ENCODE data around the gene RFPL2. TPM values are rescaled to one million over a fixed set of nuclear protein-coding genes. Genes with fewer than 3 reads are reported as not detected.

RFPL2 gene
- total and polyA plus RNA-seq, 2 of the 13 experiments (the other 11 are each of a cell fraction or from before 2014, with no cell fraction given), result not detected

GRCh38 chr22:32222991-32223390 is 18.1 kb upstream of the RFPL2 start:
- no peak for DNase-seq (ENCODE audit: low spot score)
- in situ Hi-C loops (cut with HindIII; ENCODE audit: extremely low pct_ligation_motif_present, low pct_unique_long_range_greater_than_20kb) (no loop called here), intact Hi-C loops (cut with micrococcal nuclease; ENCODE audit: unreplicated experiment) (no loop called here)
- ATAC-seq, result no peak
- ChIA-PET CTCF (ENCODE audit: low intra/inter-chr PET ratio, low total read pairs) (no interaction called here), POLR2A (no interaction called here)
- no TSS peak for BruUV-seq (replicated peaks)
- Histone ChIP-seq H3K4me3 (replicated peaks in 1 of 3; ENCODE audit: insufficient read depth in 1 of 3, low read depth in 2 of 3, low read length in 3 of 3) (no peak overlapping the region), H3K27me3 (ENCODE audit: control insufficient read depth in 1 of 2, insufficient read depth in 2 of 2, low read length in 2 of 2) (peaks cover 0 to 1% of the 10 kb centered on the region in 2 experiments; a peak in 2 of 5 replicates), H3K27ac (ENCODE audit: extremely low read length, insufficient read depth, low read length) (no peak overlapping the region), H3K9me3 (ENCODE audit: low read length) (no peaks in the 10 kb centered on the region), H3K9ac (ENCODE audit: insufficient read depth, low read depth, low read length) (no peak overlapping the region), H2AFZ (ENCODE audit: low read length) (no peak overlapping the region), H3K4me2 (ENCODE audit: low read depth, low read length) (no peak overlapping the region), H3K4me1 (ENCODE audit: insufficient read depth, low read length) (no peaks in the 10 kb centered on the region), H3K79me2 (ENCODE audit: insufficient read depth, low read length) (no peaks in the 10 kb centered on the region), H4K20me1 (ENCODE audit: insufficient read depth, low read length) (no peaks in the 10 kb centered on the region), H3K36me3 (replicated peaks in 1 of 2; ENCODE audit: control insufficient read depth in 1 of 2, insufficient read depth in 2 of 2, low read length in 2 of 2) (no peaks in the 10 kb centered on the region)
- 39% methylated on average over 1 of the region's 1 CpG for WGBS (ENCODE audit: low lambda C conversion rate)
- FAIRE-seq, result no peak
- TF ChIP-seq FOXC1 (CRISPR knock-in tag; IDR thresholded peaks at IDR 0.05; ENCODE audit: borderline replicate concordance) (no peak), KAT2B (IDR thresholded peaks at IDR 0.05; ENCODE audit: borderline replicate concordance, low read depth, low read length) (no peak), KAT7 (CRISPR knock-in tag; IDR thresholded peaks at IDR 0.05; ENCODE audit: borderline replicate concordance) (no peak), ZNF704 (CRISPR knock-in tag; IDR thresholded peaks at IDR 0.05; ENCODE audit: borderline replicate concordance) (no peak), ZNF562 (CRISPR knock-in tag; IDR thresholded peaks at IDR 0.05; ENCODE audit: borderline replicate concordance) (no peak), EP300 (IDR thresholded peaks at IDR 0.05; ENCODE audit: low read depth in 2 of 2, low read length in 2 of 2) (no peak), EP300 (CRISPR knock-in tag; IDR thresholded peaks at IDR 0.05; ENCODE audit: borderline replicate concordance) (no peak), ZFP36 (IDR thresholded peaks at IDR 0.05; ENCODE audit: borderline replicate concordance, low read depth, low read length, partially characterized antibody) (no peak), PHF8 (CRISPR knock-in tag; IDR thresholded peaks at IDR 0.05) (no peak)

Measured in HepG2 (cell line).